Adrenal gland (tissue), 5 donors: ENCODE data around the gene CD180.

Experiments
- POLR2A ChIP-seq, 2 donors: fragments of 450-650 bp; IDR thresholded peaks; one replicate each; pipeline ENCODE4 v1.6.1; 2017; ENCODE audit warnings: antibody characterized with exemption in 2 of 2, mild to moderate bottlenecking in 2 of 2, moderate library complexity in 1 of 2
- TF ChIP-seq, protein P1 (sequence below), 6 experiments: fragments of 450-650 bp in 4 of 6; fragments of 200-600 bp in 2 of 6; sonication (generic) in 1 of 6; IDR thresholded peaks; 1 replicate in 5 of 6; 2 replicates in 1 of 6; pipeline versions ENCODE4 v1.5.1 to v1.8.0; 2016 to 2021; ENCODE audit warnings: antibody characterized with exemption in 6 of 6, mild to moderate bottlenecking in 2 of 6, moderate library complexity in 1 of 6
- donor health status: DM: no; HTN: no; CAD: no.

- TF ChIP-seq, protein P1, sequence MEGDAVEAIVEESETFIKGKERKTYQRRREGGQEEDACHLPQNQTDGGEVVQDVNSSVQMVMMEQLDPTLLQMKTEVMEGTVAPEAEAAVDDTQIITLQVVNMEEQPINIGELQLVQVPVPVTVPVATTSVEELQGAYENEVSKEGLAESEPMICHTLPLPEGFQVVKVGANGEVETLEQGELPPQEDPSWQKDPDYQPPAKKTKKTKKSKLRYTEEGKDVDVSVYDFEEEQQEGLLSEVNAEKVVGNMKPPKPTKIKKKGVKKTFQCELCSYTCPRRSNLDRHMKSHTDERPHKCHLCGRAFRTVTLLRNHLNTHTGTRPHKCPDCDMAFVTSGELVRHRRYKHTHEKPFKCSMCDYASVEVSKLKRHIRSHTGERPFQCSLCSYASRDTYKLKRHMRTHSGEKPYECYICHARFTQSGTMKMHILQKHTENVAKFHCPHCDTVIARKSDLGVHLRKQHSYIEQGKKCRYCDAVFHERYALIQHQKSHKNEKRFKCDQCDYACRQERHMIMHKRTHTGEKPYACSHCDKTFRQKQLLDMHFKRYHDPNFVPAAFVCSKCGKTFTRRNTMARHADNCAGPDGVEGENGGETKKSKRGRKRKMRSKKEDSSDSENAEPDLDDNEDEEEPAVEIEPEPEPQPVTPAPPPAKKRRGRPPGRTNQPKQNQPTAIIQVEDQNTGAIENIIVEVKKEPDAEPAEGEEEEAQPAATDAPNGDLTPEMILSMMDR (IDR thresholded peaks at IDR 0.05): no peak
- no peak for TF ChIP-seq POLR2A (IDR thresholded peaks at IDR 0.05)
Observed at GRCh38 chr5:67147760-67148159, 48.8 kb downstream of the CD180 start.
